Measurements from ENCODE around the gene VPS39. TPM values are rescaled to one million over a fixed set of nuclear protein-coding genes. Genes with fewer than 3 reads are reported as not detected.

VPS39 gene
- total and polyA plus RNA-seq, 9 of the 15 experiments (the other 6 are each of a cell fraction or from before 2014, with no cell fraction given), result 3.2 to 37.3 (median 21.8) TPM

GRCh38 chr15:42207674-42208579 is at the start of gene VPS39 (continued):
- TF ChIP-seq CHD1 (IDR thresholded peaks at IDR 0.05; ENCODE audit: low read length), result peak; percentile 40
- peak; percentile 31; the same call in 1 of the 2 replicates for TF ChIP-seq ETV1 (tag; conservative IDR thresholded peaks at IDR 0.05; ENCODE audit: low read depth)
- peak; percentile 23; the same call in 1 of the 2 replicates for TF ChIP-seq ZSCAN32 (CRISPR knock-in tag; IDR thresholded peaks at IDR 0.05)
- no peak for TF ChIP-seq ZBTB8A (IDR thresholded peaks at IDR 0.05; ENCODE audit: partially characterized antibody)
- TF ChIP-seq ELK3 (CRISPR knock-in tag; IDR thresholded peaks at IDR 0.05), result no peak
- 0 out of 2 replicates have a peak, but pooled peaks have one; percentile 39 for TF ChIP-seq ZNF395 (CRISPR knock-in tag; IDR thresholded peaks at IDR 0.05)
- TF ChIP-seq FOXJ3 (CRISPR knock-in tag; IDR thresholded peaks at IDR 0.05), result no peak
- TF ChIP-seq ZNF444 (CRISPR knock-in tag; IDR thresholded peaks at IDR 0.05), result no peak
- no peak for TF ChIP-seq ATF2 (CRISPR knock-in tag; IDR thresholded peaks at IDR 0.05)
- no peak for TF ChIP-seq SRSF1 (IDR thresholded peaks at IDR 0.05; ENCODE audit: low read depth, low read length)
- TF ChIP-seq MBD1 (CRISPR knock-in tag; IDR thresholded peaks at IDR 0.05), result no peak
- no peak for TF ChIP-seq SIX5 (IDR thresholded peaks at IDR 0.05; ENCODE audit: borderline replicate concordance in 1 of 2, insufficient read depth in 1 of 2, low read depth in 1 of 2, low read length in 2 of 2)
- TF ChIP-seq SMAD4 (CRISPR knock-in tag; conservative IDR thresholded peaks at IDR 0.05), result no peak
- no peak for TF ChIP-seq ZNF511 (CRISPR knock-in tag; IDR thresholded peaks at IDR 0.05)
- TF ChIP-seq ZNF174 (CRISPR knock-in tag; IDR thresholded peaks at IDR 0.05), result no peak
- no peak for TF ChIP-seq PPARD (CRISPR knock-in tag; IDR thresholded peaks at IDR 0.05)

Data from K562 (cell line).